Kidney glomerular epithelial cell (primary cell): ENCODE results near the gene FGFR2.

Experiments
- DNase-seq: peaks from one replicate; lab custom pipeline; 2025; lab: John Stamatoyannopoulos, UW

Gene FGFR2

GRCh38 chr10:121610798-121611323 lies 12.6 kb upstream of the FGFR2 start:
- DNase-seq = no peak

- DNase-seq = no peak
Observed at GRCh38 chr10:121609426-121610380, 11.5 kb upstream of the FGFR2 start.

GRCh38 chr10:121608469-121609190 lies 10.4 kb upstream of the FGFR2 start:
- no peak for DNase-seq

- DNase-seq = no peak
Observed at GRCh38 chr10:121607310-121608055, 9.2 kb upstream of the FGFR2 start.

- no peak for DNase-seq
Observed at GRCh38 chr10:121605708-121606107, 7.5 kb upstream of the FGFR2 start.

- DNase-seq = no peak
Observed at GRCh38 chr10:121601458-121601857, 3.2 kb upstream of the FGFR2 start.

GRCh38 chr10:121600611-121601010 lies 2.4 kb upstream of the FGFR2 start:
- DNase-seq = no peak

GRCh38 chr10:121599947-121600346 lies 1.7 kb upstream of the FGFR2 start:
- no peak for DNase-seq

GRCh38 chr10:121597504-121598262 lies 561 bp downstream of the FGFR2 start:
- no peak for DNase-seq

GRCh38 chr10:121596689-121597503 lies 1.3 kb downstream of the FGFR2 start:
- DNase-seq = no peak

GRCh38 chr10:121595806-121596688 lies 2.2 kb downstream of the FGFR2 start:
- no peak for DNase-seq

- peak; percentile 22 for DNase-seq
Observed at GRCh38 chr10:121595351-121595805, 2.9 kb downstream of the FGFR2 start.

- DNase-seq = no peak
Observed at GRCh38 chr10:121594623-121595350, 3.5 kb downstream of the FGFR2 start.

- DNase-seq = no peak
Observed at GRCh38 chr10:121594076-121594475, 4.2 kb downstream of the FGFR2 start.

- no peak for DNase-seq
Observed at GRCh38 chr10:121593281-121594075, 4.8 kb downstream of the FGFR2 start.

- DNase-seq = no peak
Observed at GRCh38 chr10:121592155-121592890, 5.9 kb downstream of the FGFR2 start.

- no peak for DNase-seq
Observed at GRCh38 chr10:121591186-121591585, 7.1 kb downstream of the FGFR2 start.
